HL-60 (cell line): ENCODE measurements around the gene ZYG11B.

Experiments
- DNase-seq, 2 experiments: peaks; one replicate each; pipeline ENCODE4 v3.0.0-alpha.2; 2010 to 2020; ENCODE audit warnings: low read depth in 1 of 2, low spot score in 1 of 2
- H3K27ac ChIP-seq: fragments of 250-450 bp; sonication (Bioruptor Pico); replicated peaks from 2 replicates; pipeline ENCODE4 v1.5.1; 2020; ENCODE audit warnings: mild to moderate bottlenecking, moderate library complexity
- H3K27me3 ChIP-seq: fragments of 250-450 bp; sonication (Bioruptor Pico); 2 replicates; pipeline ENCODE4 v1.5.1; 2021; ENCODE audit warnings: mild to moderate bottlenecking, moderate library complexity; ENCODE audit not compliant: insufficient read depth, poor library complexity, severe bottlenecking
- H3K4me3 ChIP-seq: replicated peaks from 2 replicates; pipeline ENCODE4 v1.5.1; 2011; ENCODE audit warnings: mild to moderate bottlenecking, control low read depth, low read length; ENCODE audit not compliant: insufficient read depth
- GABPA ChIP-seq: IDR thresholded peaks from 2 replicates; pipeline ENCODE4 v1.6.1; 2012; ENCODE audit warnings: low read depth
- POLR2AphosphoS5 ChIP-seq: IDR thresholded peaks from 2 replicates; pipeline ENCODE4 v1.6.1; 2012; ENCODE audit warnings: low read depth
- SPI1 ChIP-seq: IDR thresholded peaks from 2 replicates; pipeline ENCODE4 v1.6.1; 2012; ENCODE audit warnings: low read depth, mild to moderate bottlenecking, borderline replicate concordance
- TF ChIP-seq, protein P1 (sequence below): IDR thresholded peaks from 2 replicates; pipeline ENCODE4 v1.6.1; 2012; ENCODE audit warnings: low read depth; ENCODE audit not compliant: insufficient replicate concordance
- TF ChIP-seq, protein P2 (sequence below): IDR thresholded peaks from one replicate; pipeline ENCODE4 v1.5.1; 2011; ENCODE audit warnings: low read length, control low read depth, inconsistent platforms; ENCODE audit not compliant: insufficient read depth

The ZYG11B gene

DNA sequence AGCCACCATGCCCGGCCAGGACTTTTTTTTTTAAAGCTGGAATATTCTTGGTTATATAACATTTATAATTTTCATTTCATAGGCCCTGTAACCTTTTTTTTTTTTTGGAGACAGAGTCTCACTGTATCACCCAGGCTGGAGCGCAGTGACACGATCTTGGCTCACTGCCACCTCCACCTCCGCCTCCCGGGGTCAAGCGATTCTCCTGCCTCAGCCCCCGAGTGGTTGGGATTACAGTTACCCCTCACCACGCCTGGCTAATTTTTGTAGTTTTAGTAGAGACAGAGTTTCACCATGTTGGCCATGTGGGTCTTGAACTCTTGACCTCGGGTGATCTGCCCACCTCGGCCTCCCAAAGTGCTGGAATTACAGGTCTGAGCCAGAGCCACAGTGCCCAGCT is 12.6 kb downstream of the ZYG11B start:
- TF ChIP-seq, protein P1, sequence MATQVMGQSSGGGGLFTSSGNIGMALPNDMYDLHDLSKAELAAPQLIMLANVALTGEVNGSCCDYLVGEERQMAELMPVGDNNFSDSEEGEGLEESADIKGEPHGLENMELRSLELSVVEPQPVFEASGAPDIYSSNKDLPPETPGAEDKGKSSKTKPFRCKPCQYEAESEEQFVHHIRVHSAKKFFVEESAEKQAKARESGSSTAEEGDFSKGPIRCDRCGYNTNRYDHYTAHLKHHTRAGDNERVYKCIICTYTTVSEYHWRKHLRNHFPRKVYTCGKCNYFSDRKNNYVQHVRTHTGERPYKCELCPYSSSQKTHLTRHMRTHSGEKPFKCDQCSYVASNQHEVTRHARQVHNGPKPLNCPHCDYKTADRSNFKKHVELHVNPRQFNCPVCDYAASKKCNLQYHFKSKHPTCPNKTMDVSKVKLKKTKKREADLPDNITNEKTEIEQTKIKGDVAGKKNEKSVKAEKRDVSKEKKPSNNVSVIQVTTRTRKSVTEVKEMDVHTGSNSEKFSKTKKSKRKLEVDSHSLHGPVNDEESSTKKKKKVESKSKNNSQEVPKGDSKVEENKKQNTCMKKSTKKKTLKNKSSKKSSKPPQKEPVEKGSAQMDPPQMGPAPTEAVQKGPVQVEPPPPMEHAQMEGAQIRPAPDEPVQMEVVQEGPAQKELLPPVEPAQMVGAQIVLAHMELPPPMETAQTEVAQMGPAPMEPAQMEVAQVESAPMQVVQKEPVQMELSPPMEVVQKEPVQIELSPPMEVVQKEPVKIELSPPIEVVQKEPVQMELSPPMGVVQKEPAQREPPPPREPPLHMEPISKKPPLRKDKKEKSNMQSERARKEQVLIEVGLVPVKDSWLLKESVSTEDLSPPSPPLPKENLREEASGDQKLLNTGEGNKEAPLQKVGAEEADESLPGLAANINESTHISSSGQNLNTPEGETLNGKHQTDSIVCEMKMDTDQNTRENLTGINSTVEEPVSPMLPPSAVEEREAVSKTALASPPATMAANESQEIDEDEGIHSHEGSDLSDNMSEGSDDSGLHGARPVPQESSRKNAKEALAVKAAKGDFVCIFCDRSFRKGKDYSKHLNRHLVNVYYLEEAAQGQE = no peak
- TF ChIP-seq SPI1 (no peak), POLR2AphosphoS5 (no peak), GABPA (no peak)
- TF ChIP-seq, protein P2, sequence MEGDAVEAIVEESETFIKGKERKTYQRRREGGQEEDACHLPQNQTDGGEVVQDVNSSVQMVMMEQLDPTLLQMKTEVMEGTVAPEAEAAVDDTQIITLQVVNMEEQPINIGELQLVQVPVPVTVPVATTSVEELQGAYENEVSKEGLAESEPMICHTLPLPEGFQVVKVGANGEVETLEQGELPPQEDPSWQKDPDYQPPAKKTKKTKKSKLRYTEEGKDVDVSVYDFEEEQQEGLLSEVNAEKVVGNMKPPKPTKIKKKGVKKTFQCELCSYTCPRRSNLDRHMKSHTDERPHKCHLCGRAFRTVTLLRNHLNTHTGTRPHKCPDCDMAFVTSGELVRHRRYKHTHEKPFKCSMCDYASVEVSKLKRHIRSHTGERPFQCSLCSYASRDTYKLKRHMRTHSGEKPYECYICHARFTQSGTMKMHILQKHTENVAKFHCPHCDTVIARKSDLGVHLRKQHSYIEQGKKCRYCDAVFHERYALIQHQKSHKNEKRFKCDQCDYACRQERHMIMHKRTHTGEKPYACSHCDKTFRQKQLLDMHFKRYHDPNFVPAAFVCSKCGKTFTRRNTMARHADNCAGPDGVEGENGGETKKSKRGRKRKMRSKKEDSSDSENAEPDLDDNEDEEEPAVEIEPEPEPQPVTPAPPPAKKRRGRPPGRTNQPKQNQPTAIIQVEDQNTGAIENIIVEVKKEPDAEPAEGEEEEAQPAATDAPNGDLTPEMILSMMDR = no peak
- no peak overlapping the region for H3K27ac ChIP-seq

DNA sequence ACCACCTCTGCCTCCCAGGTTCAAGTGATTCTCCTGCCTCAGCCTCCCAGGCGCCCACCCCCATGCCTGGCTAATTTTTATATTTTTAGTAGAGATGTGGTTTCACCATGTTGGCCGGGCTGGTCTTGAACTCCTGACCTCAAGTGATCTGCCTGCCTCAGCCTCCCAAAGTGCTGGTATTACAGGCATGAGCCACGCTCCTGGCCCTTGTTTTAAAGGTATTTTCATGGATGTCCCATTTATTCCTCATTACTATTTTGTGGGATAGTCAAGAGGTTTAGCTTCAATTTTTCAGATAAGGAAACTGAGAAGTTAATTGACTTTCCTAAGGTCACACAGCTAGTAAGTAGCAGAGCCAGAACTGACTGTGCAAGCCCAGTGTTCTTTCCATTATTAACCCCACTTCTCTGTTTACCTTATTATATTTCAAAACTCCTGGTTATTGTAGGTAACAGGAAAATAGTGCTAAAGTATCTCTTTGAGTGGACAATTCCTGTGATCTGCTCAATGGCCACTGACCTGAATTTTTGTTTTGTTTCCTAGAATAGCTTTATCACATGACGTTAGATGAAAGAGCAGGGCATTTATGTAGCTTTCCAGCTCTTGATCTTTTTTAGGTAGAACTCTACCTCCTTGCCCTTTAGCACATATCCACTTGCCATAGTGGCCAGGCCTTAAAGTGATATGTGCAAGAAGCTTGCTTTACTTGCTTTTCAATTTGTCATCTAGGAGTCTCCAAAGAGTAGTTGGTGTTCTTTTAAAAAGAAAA is 13.6 kb downstream of the ZYG11B start:
- Histone ChIP-seq H3K27ac (no peak overlapping the region), H3K4me3 (no peak overlapping the region), H3K27me3 (no peaks in the 10 kb centered on the region)
- TF ChIP-seq, protein P1 = no peak
- TF ChIP-seq POLR2AphosphoS5 (no peak), SPI1 (no peak), GABPA (no peak)
- TF ChIP-seq, protein P2 = no peak
- DNase-seq = no peak

More for the DNA sequence above, 12.6 kb downstream of the ZYG11B start:
- no peaks in the 10 kb centered on the region for H3K27me3 ChIP-seq
- DNase-seq = no peak
- H3K4me3 ChIP-seq = no peak overlapping the region

DNA sequence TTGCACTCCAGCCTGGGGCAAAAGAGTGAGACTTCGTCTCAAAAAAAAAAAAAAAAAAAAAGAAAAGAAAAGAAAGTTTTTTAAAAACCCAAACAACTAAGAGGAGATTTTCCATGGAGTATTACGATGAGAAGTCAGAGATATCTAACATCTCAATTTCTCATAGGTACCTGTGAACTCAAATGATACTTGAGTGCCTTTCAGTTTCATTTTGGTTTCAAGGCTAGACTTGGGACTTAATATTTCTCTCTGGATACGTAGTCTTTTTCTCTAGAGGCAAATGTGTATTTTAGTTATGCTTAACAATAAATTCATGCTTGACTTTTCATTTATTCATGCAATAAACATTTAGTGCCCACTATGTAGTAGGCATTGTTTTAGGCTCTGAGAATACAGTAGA is 15.0 kb downstream of the ZYG11B start:
- no peak overlapping the region for H3K27ac ChIP-seq
- TF ChIP-seq POLR2AphosphoS5 = no peak
- no peak for TF ChIP-seq SPI1
- TF ChIP-seq, protein P2 = no peak
- TF ChIP-seq, protein P1 = no peak
- TF ChIP-seq GABPA = no peak
- no peak for DNase-seq
- H3K4me3 ChIP-seq = no peak overlapping the region
- H3K27me3 ChIP-seq = no peaks in the 10 kb centered on the region
